ENCODE results near the gene ACTL10. TPM values are rescaled to one million over a fixed set of nuclear protein-coding genes. Genes with fewer than 3 reads are reported as not detected.

Gene ACTL10
- total and polyA plus RNA-seq, 2 of the 13 experiments (the other 11 are each of a cell fraction or from before 2014, with no cell fraction given): not detected

- intact Hi-C loops (cut with micrococcal nuclease; ENCODE audit: unreplicated experiment): no loop called here
- POLR2A ChIA-PET: interaction anchor here (1.0 kb wide), 1 partner anchor 15 kb away, joined by 3 read pairs; no protein-coding TSS in a partner anchor
- BruUV-seq (replicated peaks): no TSS peak
- FAIRE-seq (no peak), DNase-seq (ENCODE audit: low spot score) (no peak), ATAC-seq (no peak)
- in situ Hi-C loops (cut with HindIII; ENCODE audit: extremely low pct_ligation_motif_present, low pct_unique_long_range_greater_than_20kb): no loop called here
- WGBS (ENCODE audit: low lambda C conversion rate): 98% methylated on average over 15 of the region's 15 CpGs
- Histone ChIP-seq H3K4me2 (ENCODE audit: low read depth, low read length) (no peak overlapping the region), H3K4me1 (ENCODE audit: insufficient read depth, low read length) (peaks cover 17% of the 10 kb centered on the region), H3K9me3 (ENCODE audit: low read length) (no peaks in the 10 kb centered on the region), H3K27me3 (ENCODE audit: control insufficient read depth in 1 of 2, insufficient read depth in 2 of 2, low read length in 2 of 2) (peaks cover 0 to 3% of the 10 kb centered on the region in 2 experiments; a peak in 1 of 5 replicates), H4K20me1 (ENCODE audit: insufficient read depth, low read length) (no peaks in the 10 kb centered on the region), H3K9ac (ENCODE audit: insufficient read depth, low read depth, low read length) (no peak overlapping the region), H3K27ac (ENCODE audit: extremely low read length, insufficient read depth, low read length) (no peak overlapping the region), H3K4me3 (replicated peaks in 1 of 3; ENCODE audit: insufficient read depth in 1 of 3, low read depth in 2 of 3, low read length in 3 of 3) (no peak overlapping the region), H3K36me3 (replicated peaks in 1 of 2; ENCODE audit: control insufficient read depth in 1 of 2, insufficient read depth in 2 of 2, low read length in 2 of 2) (peaks cover 9 to 28% of the 10 kb centered on the region in 2 experiments; a peak in 4 of 5 replicates), H2AFZ (ENCODE audit: low read length) (no peak overlapping the region), H3K79me2 (ENCODE audit: insufficient read depth, low read length) (peaks cover 12% of the 10 kb centered on the region)
- TF ChIP-seq MAFK (conservative IDR thresholded peaks at IDR 0.05 in 1 of 2, IDR thresholded peaks at IDR 0.05 in 1 of 2; ENCODE audit: low read length in 2 of 2) (peak; percentile 25 to 53; a peak in 2 of 4 replicates), KLF15 (CRISPR knock-in tag; IDR thresholded peaks at IDR 0.05; ENCODE audit: borderline replicate concordance) (no peak), ZNF687 (CRISPR knock-in tag; IDR thresholded peaks at IDR 0.05) (0 out of 2 replicates have a peak, but pooled peaks have one; percentile 12), ZMAT3 (CRISPR knock-in tag; conservative IDR thresholded peaks at IDR 0.05) (no peak), ZNF768 (CRISPR knock-in tag; IDR thresholded peaks at IDR 0.05) (peak; percentile 33; the same call in 1 of the 2 replicates), HOXA3 (CRISPR knock-in tag; IDR thresholded peaks at IDR 0.05) (no peak), ATAD3A (CRISPR knock-in tag; IDR thresholded peaks at IDR 0.05) (no peak), AGO2 (optimal IDR thresholded peaks at IDR 0.05; ENCODE audit: low read depth, low read length) (peak; percentile 70), ZKSCAN8 (CRISPR knock-in tag; IDR thresholded peaks at IDR 0.05; ENCODE audit: borderline replicate concordance) (no peak), ZNF331 (CRISPR knock-in tag; IDR thresholded peaks at IDR 0.05) (no peak), MXI1 (IDR thresholded peaks at IDR 0.05; ENCODE audit: borderline replicate concordance, low read depth, low read length) (no peak), POLR2A (IDR thresholded peaks at IDR 0.05; ENCODE audit: insufficient read depth in 1 of 2, low read depth in 2 of 2, low read length in 2 of 2) (0 out of 4 replicates have a peak, but pooled peaks of 1 of the 2 experiments have one; percentile 9), ZBTB8A (CRISPR knock-in tag; IDR thresholded peaks at IDR 0.05; ENCODE audit: borderline replicate concordance, low read depth) (no peak)
- TF ChIP-seq, protein P1, sequence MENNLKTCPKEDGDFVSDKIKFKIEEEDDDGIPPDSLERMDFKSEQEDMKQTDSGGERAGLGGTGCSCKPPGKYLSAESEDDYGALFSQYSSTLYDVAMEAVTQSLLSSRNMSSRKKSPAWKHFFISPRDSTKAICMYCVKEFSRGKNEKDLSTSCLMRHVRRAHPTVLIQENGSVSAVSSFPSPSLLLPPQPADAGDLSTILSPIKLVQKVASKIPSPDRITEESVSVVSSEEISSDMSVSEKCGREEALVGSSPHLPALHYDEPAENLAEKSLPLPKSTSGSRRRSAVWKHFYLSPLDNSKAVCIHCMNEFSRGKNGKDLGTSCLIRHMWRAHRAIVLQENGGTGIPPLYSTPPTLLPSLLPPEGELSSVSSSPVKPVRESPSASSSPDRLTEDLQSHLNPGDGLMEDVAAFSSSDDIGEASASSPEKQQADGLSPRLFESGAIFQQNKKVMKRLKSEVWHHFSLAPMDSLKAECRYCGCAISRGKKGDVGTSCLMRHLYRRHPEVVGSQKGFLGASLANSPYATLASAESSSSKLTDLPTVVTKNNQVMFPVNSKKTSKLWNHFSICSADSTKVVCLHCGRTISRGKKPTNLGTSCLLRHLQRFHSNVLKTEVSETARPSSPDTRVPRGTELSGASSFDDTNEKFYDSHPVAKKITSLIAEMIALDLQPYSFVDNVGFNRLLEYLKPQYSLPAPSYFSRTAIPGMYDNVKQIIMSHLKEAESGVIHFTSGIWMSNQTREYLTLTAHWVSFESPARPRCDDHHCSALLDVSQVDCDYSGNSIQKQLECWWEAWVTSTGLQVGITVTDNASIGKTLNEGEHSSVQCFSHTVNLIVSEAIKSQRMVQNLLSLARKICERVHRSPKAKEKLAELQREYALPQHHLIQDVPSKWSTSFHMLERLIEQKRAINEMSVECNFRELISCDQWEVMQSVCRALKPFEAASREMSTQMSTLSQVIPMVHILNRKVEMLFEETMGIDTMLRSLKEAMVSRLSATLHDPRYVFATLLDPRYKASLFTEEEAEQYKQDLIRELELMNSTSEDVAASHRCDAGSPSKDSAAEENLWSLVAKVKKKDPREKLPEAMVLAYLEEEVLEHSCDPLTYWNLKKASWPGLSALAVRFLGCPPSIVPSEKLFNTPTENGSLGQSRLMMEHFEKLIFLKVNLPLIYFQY (CRISPR knock-in tag; IDR thresholded peaks at IDR 0.05; ENCODE audit: borderline replicate concordance): no peak
- CTCF ChIA-PET (ENCODE audit: low intra/inter-chr PET ratio, low total read pairs): no interaction called here
Observed at GRCh38 chr20:33677991-33678702, 11.4 kb downstream of the ACTL10 start.
